ENCODE data around the gene ZC3HAV1L.
"Not testable (repeated sequence)": the region's sequence is repeated elsewhere in the genome, so short reads cannot be mapped to it uniquely, and the experiment has no call there.

Gene ZC3HAV1L

GRCh38 chr7:139051655-139052054 lies 15.8 kb upstream of the ZC3HAV1L start:
- DNase-seq = no peak

- no peak for DNase-seq
Observed at GRCh38 chr7:139049936-139050335, 14.1 kb upstream of the ZC3HAV1L start.

GRCh38 chr7:139049111-139049510 lies 13.3 kb upstream of the ZC3HAV1L start:
- no peak for DNase-seq

- DNase-seq = no peak
Observed at GRCh38 chr7:139047970-139048369, 12.1 kb upstream of the ZC3HAV1L start.

GRCh38 chr7:139046143-139046542 lies 10.3 kb upstream of the ZC3HAV1L start:
- DNase-seq = no peak

GRCh38 chr7:139044813-139045794 lies 9.3 kb upstream of the ZC3HAV1L start:
- no peak for DNase-seq

- no peak for DNase-seq
Observed at GRCh38 chr7:139043823-139044812, 8.3 kb upstream of the ZC3HAV1L start.

- no peak for DNase-seq
Observed at GRCh38 chr7:139041378-139042085, 5.7 kb upstream of the ZC3HAV1L start.

GRCh38 chr7:139038691-139039090 lies 2.8 kb upstream of the ZC3HAV1L start:
- DNase-seq = no peak

- DNase-seq = no peak
Observed at GRCh38 chr7:139036901-139037300, 1.1 kb upstream of the ZC3HAV1L start.

- DNase-seq = no peak
Observed at GRCh38 chr7:139034855-139035585, 822 bp downstream of the ZC3HAV1L start.

GRCh38 chr7:139034336-139034735 lies 1.5 kb downstream of the ZC3HAV1L start:
- DNase-seq = no peak

GRCh38 chr7:139033346-139034114 lies 2.3 kb downstream of the ZC3HAV1L start:
- no peak for DNase-seq

GRCh38 chr7:139032473-139032872 lies 3.4 kb downstream of the ZC3HAV1L start:
- no peak for DNase-seq

GRCh38 chr7:139029353-139029752 lies 6.5 kb downstream of the ZC3HAV1L start:
- no peak for DNase-seq

- DNase-seq = no peak
Observed at GRCh38 chr7:139026551-139026950, 9.3 kb downstream of the ZC3HAV1L start.

GRCh38 chr7:139025861-139026260 lies 10.0 kb downstream of the ZC3HAV1L start:
- not testable (repeated sequence) for DNase-seq

GRCh38 chr7:139023076-139023475 lies 12.8 kb downstream of the ZC3HAV1L start:
- no peak for DNase-seq

GRCh38 chr7:139022286-139022685 lies 13.6 kb downstream of the ZC3HAV1L start:
- DNase-seq = no peak

GRCh38 chr7:139018910-139019309 lies 16.9 kb downstream of the ZC3HAV1L start:
- DNase-seq = no peak

- DNase-seq = peak; percentile 82
Observed at GRCh38 chr7:139016931-139017511, 18.8 kb downstream of the ZC3HAV1L start.
